ENCODE data around the gene GALNT10. TPM values are rescaled to one million over a fixed set of nuclear protein-coding genes. Genes with fewer than 3 reads are reported as not detected.

GALNT10 gene
- total and polyA plus RNA-seq, 2 donors (not counting 1 experiment from before 2014, with no cell fraction given), result 18.3 to 35.8 TPM

DNA sequence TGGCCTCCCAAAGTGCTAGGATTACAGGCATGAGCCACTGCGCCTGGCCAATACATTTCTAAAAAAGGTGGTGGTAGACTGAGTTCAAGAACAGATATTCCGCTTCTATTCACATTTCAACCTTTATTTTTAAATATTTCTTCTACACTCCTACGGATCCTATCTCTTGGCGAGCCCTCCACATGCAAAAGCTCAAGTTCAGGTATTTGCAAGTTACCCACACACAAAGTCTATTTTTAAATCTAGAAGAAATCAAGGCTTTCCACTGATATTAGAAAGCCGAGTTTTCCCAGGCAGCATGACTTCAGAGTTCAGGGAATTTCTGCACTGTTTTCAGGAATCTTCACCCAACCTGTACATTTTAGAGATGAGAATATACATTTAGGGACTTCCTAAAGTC, 153.9 kb downstream of the GALNT10 start:
- no peak overlapping the region for H3K27ac ChIP-seq (ENCODE audit: insufficient read depth, low read length)
- no peak for DNase-seq (ENCODE audit: low read depth in 2 of 2)
- no peaks in the 10 kb centered on the region for H3K9me3 ChIP-seq (ENCODE audit: control insufficient read depth, insufficient read depth, low read depth, low read length)
- H3K4me1 ChIP-seq (ENCODE audit: control insufficient read depth, extremely low read depth, insufficient read depth, low read length), result no peaks in the 10 kb centered on the region
- no peak overlapping the region for H3K9ac ChIP-seq (ENCODE audit: insufficient read depth, low read length)
- H3K36me3 ChIP-seq (ENCODE audit: control insufficient read depth, insufficient read depth, low read length), result no peaks in the 10 kb centered on the region
- H2AFZ ChIP-seq (ENCODE audit: low read length), result no peak overlapping the region
- no peak overlapping the region for H3K4me3 ChIP-seq (replicated peaks in 1 of 4; ENCODE audit: control extremely low read depth in 1 of 4, insufficient read depth in 1 of 4, low read depth in 3 of 4, low read length in 4 of 4)
- no peaks in the 10 kb centered on the region for H3K27me3 ChIP-seq (ENCODE audit: control insufficient read depth, insufficient read depth, low read length)
- no peak overlapping the region for H3K4me2 ChIP-seq (ENCODE audit: extremely low read depth, insufficient read depth, low read length)
- no peaks in the 10 kb centered on the region for H3K79me2 ChIP-seq (ENCODE audit: control insufficient read depth, insufficient read depth, low read length)
- TF ChIP-seq EZH2 (IDR thresholded peaks at IDR 0.05; ENCODE audit: low read length, missing control alignments), result no peak
- no peaks in the 10 kb centered on the region for H4K20me1 ChIP-seq (ENCODE audit: control insufficient read depth, extremely low read depth, insufficient read depth, low read length)

GRCh38 chr5:154345255-154345952, 154.9 kb downstream of the GALNT10 start:
- DNase-seq (ENCODE audit: low read depth in 2 of 2), result no peak
- TF ChIP-seq EZH2 (IDR thresholded peaks at IDR 0.05; ENCODE audit: low read length, missing control alignments) (no peak), CTCF (conservative IDR thresholded peaks at IDR 0.05 in 1 of 2, IDR thresholded peaks at IDR 0.05 in 1 of 2; ENCODE audit: low read depth in 1 of 2, low read length in 2 of 2) (no peak)
- no peaks in the 10 kb centered on the region for H4K20me1 ChIP-seq (ENCODE audit: control insufficient read depth, extremely low read depth, insufficient read depth, low read length)
- no peaks in the 10 kb centered on the region for H3K79me2 ChIP-seq (ENCODE audit: control insufficient read depth, insufficient read depth, low read length)
- H3K4me1 ChIP-seq (ENCODE audit: control insufficient read depth, extremely low read depth, insufficient read depth, low read length), result no peaks in the 10 kb centered on the region
- H3K36me3 ChIP-seq (ENCODE audit: control insufficient read depth, insufficient read depth, low read length), result no peaks in the 10 kb centered on the region
- H3K27ac ChIP-seq (ENCODE audit: insufficient read depth, low read length), result no peak overlapping the region
- no peaks in the 10 kb centered on the region for H3K9me3 ChIP-seq (ENCODE audit: control insufficient read depth, insufficient read depth, low read depth, low read length)
- no peak overlapping the region for H3K4me3 ChIP-seq (replicated peaks in 1 of 4; ENCODE audit: control extremely low read depth in 1 of 4, insufficient read depth in 1 of 4, low read depth in 3 of 4, low read length in 4 of 4)
- no peak overlapping the region for H3K9ac ChIP-seq (ENCODE audit: insufficient read depth, low read length)
- no peak overlapping the region for H3K4me2 ChIP-seq (ENCODE audit: extremely low read depth, insufficient read depth, low read length)
- no peak overlapping the region for H2AFZ ChIP-seq (ENCODE audit: low read length)
- no peaks in the 10 kb centered on the region for H3K27me3 ChIP-seq (ENCODE audit: control insufficient read depth, insufficient read depth, low read length)

DNA sequence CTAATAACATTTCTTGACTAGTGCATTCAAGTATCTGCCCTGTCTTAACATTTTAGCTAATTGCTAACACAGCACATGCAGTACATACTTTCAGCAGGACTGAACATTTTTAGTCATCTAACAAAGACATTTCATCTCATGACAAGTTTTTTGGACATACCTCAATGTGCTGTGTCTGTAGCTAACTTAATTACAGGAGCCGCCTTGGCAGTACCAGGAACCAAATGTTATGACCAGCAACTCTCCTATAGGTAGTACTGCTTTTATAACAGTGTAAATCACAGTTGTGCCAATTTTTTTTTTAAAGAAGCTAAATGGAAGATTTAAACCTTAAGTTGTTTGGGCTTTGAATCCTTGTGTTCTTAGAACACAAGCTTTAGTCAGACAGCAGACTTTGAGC, 155.9 kb downstream of the GALNT10 start:
- Histone ChIP-seq H3K4me3 (replicated peaks in 1 of 4; ENCODE audit: control extremely low read depth in 1 of 4, insufficient read depth in 1 of 4, low read depth in 3 of 4, low read length in 4 of 4) (no peak overlapping the region), H3K4me1 (ENCODE audit: control insufficient read depth, extremely low read depth, insufficient read depth, low read length) (no peaks in the 10 kb centered on the region), H3K36me3 (ENCODE audit: control insufficient read depth, insufficient read depth, low read length) (no peaks in the 10 kb centered on the region), H3K27me3 (ENCODE audit: control insufficient read depth, insufficient read depth, low read length) (no peaks in the 10 kb centered on the region), H3K9ac (ENCODE audit: insufficient read depth, low read length) (no peak overlapping the region), H3K9me3 (ENCODE audit: control insufficient read depth, insufficient read depth, low read depth, low read length) (no peaks in the 10 kb centered on the region), H3K4me2 (ENCODE audit: extremely low read depth, insufficient read depth, low read length) (no peak overlapping the region), H3K79me2 (ENCODE audit: control insufficient read depth, insufficient read depth, low read length) (no peaks in the 10 kb centered on the region), H4K20me1 (ENCODE audit: control insufficient read depth, extremely low read depth, insufficient read depth, low read length) (no peaks in the 10 kb centered on the region), H3K27ac (ENCODE audit: insufficient read depth, low read length) (no peak overlapping the region), H2AFZ (ENCODE audit: low read length) (no peak overlapping the region)
- no peak for TF ChIP-seq EZH2 (IDR thresholded peaks at IDR 0.05; ENCODE audit: low read length, missing control alignments)
- no peak for TF ChIP-seq CTCF (conservative IDR thresholded peaks at IDR 0.05 in 1 of 2, IDR thresholded peaks at IDR 0.05 in 1 of 2; ENCODE audit: low read depth in 1 of 2, low read length in 2 of 2)
- DNase-seq (ENCODE audit: low read depth in 2 of 2), result no peak

Data from fibroblast of lung (primary cell).